ENCODE data around the gene PUS1. TPM values are rescaled to one million over a fixed set of nuclear protein-coding genes. Genes with fewer than 3 reads are reported as not detected.
A peak's percentile ranks its signal among the peaks of the same experiment; 100 is the strongest.

PUS1 gene
- total and polyA plus RNA-seq, 10 of the 15 experiments (the other 5 are each of a cell fraction or from before 2014, with no cell fraction given): 1.3 to 74.2 (median 25.4) TPM

DNA sequence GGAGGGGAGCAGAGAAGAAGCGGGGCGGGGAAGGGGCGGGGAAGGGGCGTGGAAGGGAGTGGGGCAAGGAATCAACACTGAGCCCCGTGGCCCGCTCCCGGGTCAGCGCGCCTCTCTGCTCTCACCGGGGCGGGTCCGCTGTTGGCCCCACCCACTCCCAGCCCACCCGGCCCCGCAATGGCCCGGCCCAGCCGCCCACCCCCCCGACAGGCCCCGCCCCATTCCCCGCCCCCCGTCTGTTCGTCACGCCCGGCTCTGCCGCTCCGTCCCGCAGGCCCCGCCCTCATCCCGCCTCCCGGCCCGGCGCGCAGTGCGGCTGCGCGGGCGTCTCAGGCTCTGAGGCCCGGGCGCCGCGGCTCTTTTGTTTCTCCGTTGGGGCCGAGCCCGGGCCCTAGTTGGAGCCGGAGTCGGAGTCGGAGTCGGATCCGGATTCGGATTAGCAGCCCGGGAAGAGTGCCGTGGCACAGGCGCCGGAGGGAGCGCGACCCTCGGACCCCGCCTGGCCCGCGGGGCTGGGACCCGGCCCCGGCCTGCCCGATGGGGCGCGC, 34.7 kb upstream of the PUS1 start, which contains the start of gene ULK1:
Gene ULK1, plus strand, starts transcription at position 310 of the 548 bp plus-strand sequence. CDS start 380 bp downstream, outside the sequence.
- no peaks in the 10 kb centered on the region for H4K20me1 ChIP-seq (ENCODE audit: control insufficient read depth, insufficient read depth)
- H3K4me3 ChIP-seq: peak within 1 kb of the TSS; percentile 73
- peak within 1 kb of the TSS; percentile 68; the same call in 1 of the 2 replicates for H3K9ac ChIP-seq (ENCODE audit: control insufficient read depth, insufficient read depth, low read length)
- H2AFZ ChIP-seq (ENCODE audit: control insufficient read depth, low read depth, low read length): peak within 1 kb of the TSS; percentile 67
- H3K9me3 ChIP-seq (replicated peaks; ENCODE audit: control insufficient read depth, insufficient read depth, low read length): no peaks in the 10 kb centered on the region
- in situ Hi-C loops (cut with MboI): no loop called here
- no peak for FAIRE-seq
- peak; percentile 16 for DNase-seq (ENCODE audit: low read depth, low spot score)
- ChIA-PET SMC1A (ENCODE audit: uncharacterized antibody, unreplicated experiment) (no interaction called here), RAD21 (ENCODE audit: unreplicated experiment) (no interaction called here), POLR2A (no interaction called here), CTCF (no interaction called here)
- BruUV-seq (replicated peaks): no TSS peak
- H3K27me3 ChIP-seq (replicated peaks in 1 of 2; ENCODE audit: control insufficient read depth in 2 of 2, insufficient read depth in 2 of 2, low read length in 1 of 2): no peaks in the 10 kb centered on the region
- peak within 1 kb of the TSS; percentile 82 for H3K4me2 ChIP-seq (ENCODE audit: control insufficient read depth, insufficient read depth)
- peak within 1 kb of the TSS; percentile 52 for H3K27ac ChIP-seq (ENCODE audit: control insufficient read depth, insufficient read depth)
- peaks cover 12% of the 10 kb centered on the region for H3K4me1 ChIP-seq (ENCODE audit: control insufficient read depth, insufficient read depth, low read length)
- peak; percentile 86 for ATAC-seq
- H3K79me2 ChIP-seq (ENCODE audit: control insufficient read depth, insufficient read depth, low read length): no peaks in the 10 kb centered on the region
- no peaks in the 10 kb centered on the region for H3K36me3 ChIP-seq (ENCODE audit: control insufficient read depth in 2 of 2, insufficient read depth in 2 of 2, low read length in 1 of 2)
- intact Hi-C loops (cut with micrococcal nuclease; ENCODE audit: unreplicated experiment): loop anchor here (2.0 kb wide), 1 partner anchor 34 kb away; the partner anchor contains the start of gene PUS1
- under 1% methylated on average over 31 of the region's 64 CpGs for WGBS (ENCODE audit: insufficient coverage, insufficient replicate concordance, low lambda C conversion rate, missing lambda C conversion rate)
- TF ChIP-seq GATAD2B (conservative IDR thresholded peaks at IDR 0.05; ENCODE audit: low read depth) (0 out of 2 replicates have a peak, but pooled peaks have one; percentile 35), NR2C1 (IDR thresholded peaks at IDR 0.05) (no peak), SUZ12 (IDR thresholded peaks at IDR 0.05; ENCODE audit: unreplicated experiment) (no peak), LARP7 (IDR thresholded peaks at IDR 0.05) (0 out of 2 replicates have a peak, but pooled peaks have one; percentile 38), DPF2 (IDR thresholded peaks at IDR 0.05) (0 out of 2 replicates have a peak, but pooled peaks have one; percentile 27), POLR2A (IDR thresholded peaks at IDR 0.05; ENCODE audit: low read depth, low read length) (peak; percentile 80), MYB (IDR thresholded peaks at IDR 0.05; ENCODE audit: borderline replicate concordance, low read depth, low read length) (no peak), POLR2AphosphoS2 (IDR thresholded peaks at IDR 0.05; ENCODE audit: low read depth, low read length) (0 out of 2 replicates have a peak, but pooled peaks have one; percentile 37), ZSCAN29 (IDR thresholded peaks at IDR 0.05) (peak; percentile 94), CREB1 (IDR thresholded peaks at IDR 0.05; ENCODE audit: low read depth) (0 out of 2 replicates have a peak, but pooled peaks have one; percentile 49), POLR2AphosphoS5 (IDR thresholded peaks at IDR 0.05; ENCODE audit: low read length) (peak; percentile 57; the same call in 1 of the 2 replicates), IKZF1 (conservative IDR thresholded peaks at IDR 0.05) (peak; percentile 49), SP1 (IDR thresholded peaks at IDR 0.05; ENCODE audit: low read depth, low read length) (peak; percentile 58), NRF1 (conservative IDR thresholded peaks at IDR 0.05; ENCODE audit: low read depth, low read length) (peak; percentile 79), IKZF2 (IDR thresholded peaks at IDR 0.05) (no peak)
- TF ChIP-seq, protein P1, sequence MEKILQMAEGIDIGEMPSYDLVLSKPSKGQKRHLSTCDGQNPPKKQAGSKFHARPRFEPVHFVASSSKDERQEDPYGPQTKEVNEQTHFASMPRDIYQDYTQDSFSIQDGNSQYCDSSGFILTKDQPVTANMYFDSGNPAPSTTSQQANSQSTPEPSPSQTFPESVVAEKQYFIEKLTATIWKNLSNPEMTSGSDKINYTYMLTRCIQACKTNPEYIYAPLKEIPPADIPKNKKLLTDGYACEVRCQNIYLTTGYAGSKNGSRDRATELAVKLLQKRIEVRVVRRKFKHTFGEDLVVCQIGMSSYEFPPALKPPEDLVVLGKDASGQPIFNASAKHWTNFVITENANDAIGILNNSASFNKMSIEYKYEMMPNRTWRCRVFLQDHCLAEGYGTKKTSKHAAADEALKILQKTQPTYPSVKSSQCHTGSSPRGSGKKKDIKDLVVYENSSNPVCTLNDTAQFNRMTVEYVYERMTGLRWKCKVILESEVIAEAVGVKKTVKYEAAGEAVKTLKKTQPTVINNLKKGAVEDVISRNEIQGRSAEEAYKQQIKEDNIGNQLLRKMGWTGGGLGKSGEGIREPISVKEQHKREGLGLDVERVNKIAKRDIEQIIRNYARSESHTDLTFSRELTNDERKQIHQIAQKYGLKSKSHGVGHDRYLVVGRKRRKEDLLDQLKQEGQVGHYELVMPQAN (conservative IDR thresholded peaks at IDR 0.05): 0 out of 2 replicates have a peak, but pooled peaks have one; percentile 51

Measured in GM12878 (cell line).